GM12878 (cell line): Measurements from ENCODE around the gene LHFPL2. TPM values are rescaled to one million over a fixed set of nuclear protein-coding genes. Genes with fewer than 3 reads are reported as not detected.

ENCODE experiments used
- ATF3 ChIP-seq: IDR thresholded peaks from 2 replicates; pipeline ENCODE4 v1.6.1; 2011; ENCODE audit warnings: low read depth, mild to moderate bottlenecking, low read length, moderate library complexity, borderline replicate concordance; ENCODE audit errors: extremely low read depth
- ATF7 ChIP-seq: fragments of 450-650 bp; IDR thresholded peaks from 2 replicates; pipeline ENCODE4 v1.6.1; 2016; ENCODE audit warnings: low read depth, mild to moderate bottlenecking
- BCL3 ChIP-seq: IDR thresholded peaks from 2 replicates; pipeline ENCODE4 v1.6.1; 2011; ENCODE audit warnings: borderline replicate concordance, low read depth, mild to moderate bottlenecking, moderate library complexity, low read length; ENCODE audit not compliant: insufficient read depth, poor library complexity, severe bottlenecking
- BRCA1 ChIP-seq: IDR thresholded peaks from 2 replicates; pipeline ENCODE4 v1.6.1; 2011; ENCODE audit warnings: low read depth, low read length, improper control_type of control experiment
- EED ChIP-seq: sonication (generic); IDR thresholded peaks from 2 replicates; pipeline ENCODE4 v1.6.1; 2016; ENCODE audit warnings: antibody characterized with exemption, low read depth
- KAT2A ChIP-seq: conservative IDR thresholded peaks from 2 replicates; pipeline ENCODE4 v1.6.1; 2011; ENCODE audit warnings: low read depth, low read length; ENCODE audit not compliant: control insufficient read depth
- KDM1A ChIP-seq: fragments of 200-600 bp; sonication (generic); IDR thresholded peaks from 2 replicates; pipeline ENCODE4 v1.6.1; 2016; ENCODE audit warnings: borderline replicate concordance
- MEF2A ChIP-seq: IDR thresholded peaks from 2 replicates; pipeline ENCODE4 v1.6.1; 2011; ENCODE audit warnings: low read depth, mild to moderate bottlenecking, low read length, moderate library complexity; ENCODE audit not compliant: insufficient read depth
- MEF2B ChIP-seq: fragments of 450-650 bp; IDR thresholded peaks from 2 replicates; pipeline ENCODE4 v1.6.1; 2018; ENCODE audit warnings: mild to moderate bottlenecking, moderate library complexity; ENCODE audit not compliant: partially characterized antibody, poor library complexity, severe bottlenecking
- MLLT1 ChIP-seq: fragments of 450-650 bp; IDR thresholded peaks from 2 replicates; pipeline ENCODE4 v1.6.1; 2016; ENCODE audit warnings: mild to moderate bottlenecking
- NFYA ChIP-seq: IDR thresholded peaks from 2 replicates; pipeline ENCODE4 v1.6.1; 2011; ENCODE audit warnings: low read depth, mild to moderate bottlenecking, low read length, improper control_type of control experiment, borderline replicate concordance
- PBX3 ChIP-seq: IDR thresholded peaks from 2 replicates; pipeline ENCODE4 v1.6.1; 2011; ENCODE audit warnings: mild to moderate bottlenecking, low read depth, low read length, moderate library complexity; ENCODE audit not compliant: insufficient replicate concordance
- POLR2A ChIP-seq: IDR thresholded peaks from 2 replicates; pipeline ENCODE4 v1.6.1; 2011; ENCODE audit warnings: low read depth, mild to moderate bottlenecking, low read length
- POLR2AphosphoS2 ChIP-seq: IDR thresholded peaks from 2 replicates; pipeline ENCODE4 v1.6.1; 2011; ENCODE audit warnings: low read depth, mild to moderate bottlenecking, low read length, improper control_type of control experiment, moderate library complexity
- POU2F2 ChIP-seq: IDR thresholded peaks from 3 replicates; pipeline ENCODE4 v1.6.1; 2011; ENCODE audit warnings: low read depth, mild to moderate bottlenecking, low read length, borderline replicate concordance
- RB1 ChIP-seq: fragments of 450-650 bp; formaldehyde crosslinking; IDR thresholded peaks from 2 replicates; pipeline ENCODE4 v1.6.1; 2017; ENCODE audit warnings: mild to moderate bottlenecking, borderline replicate concordance
- RBBP5 ChIP-seq: fragments of 200-600 bp; sonication (generic); conservative IDR thresholded peaks from 2 replicates; pipeline ENCODE4 v1.6.1; 2016
- SMARCA5 ChIP-seq: fragments of 450-650 bp; IDR thresholded peaks from 2 replicates; pipeline ENCODE4 v1.6.1; 2017; ENCODE audit warnings: mild to moderate bottlenecking
- SP1 ChIP-seq: IDR thresholded peaks from one replicate; pipeline ENCODE4 v1.6.1; 2011; ENCODE audit warnings: low read depth, low read length
- TCF7 ChIP-seq: IDR thresholded peaks from 2 replicates; pipeline ENCODE4 v1.6.1; 2014; ENCODE audit warnings: antibody characterized with exemption, borderline replicate concordance
- ZBTB40 ChIP-seq: fragments of 450-650 bp; IDR thresholded peaks from 2 replicates; pipeline ENCODE4 v1.6.1; 2016; ENCODE audit warnings: mild to moderate bottlenecking, moderate library complexity, borderline replicate concordance
- ZSCAN29 ChIP-seq: fragments of 450-650 bp; IDR thresholded peaks from 2 replicates; pipeline ENCODE4 v1.6.1; 2017; ENCODE audit warnings: mild to moderate bottlenecking, moderate library complexity
- polyA plus RNA-seq, 11 experiments: library from polyadenylated mRNA; depleted of rRNA in 4 of 11; unstranded in 6 of 11; stranded (reverse) in 5 of 11; fragments of >200 nt; fragmentation: Nextera tagmentation in 4 of 11; fragmentation: Illumina TruSeq in 1 of 11; extraction: Ambion mirVana in 4 of 11; extraction: Trizol in 1 of 11; gene quantifications; 1 replicate in 1 of 11; 2 replicates in 10 of 11; pipeline versions ENCODE4 v1.2.1 to v1.2.3, GENCODE V29; 2011 to 2016; ENCODE audit warnings: inconsistent platforms in 2 of 11, missing spikeins in 2 of 11, low read depth in 1 of 11
- total RNA-seq, 4 experiments: library from RNA; depleted of rRNA in 3 of 4; stranded (reverse); fragments of >200 nt in 3 of 4; fragmentation: Illumina TruSeq in 1 of 4; extraction: Trizol in 1 of 4; gene quantifications; 2 replicates each; pipeline versions ENCODE4 v1.2.1 to v1.2.3, GENCODE V29; 2013 to 2021

LHFPL2 gene
- total and polyA plus RNA-seq, 10 of the 15 experiments (the other 5 are each of a cell fraction or from before 2014, with no cell fraction given) = 4.1 to 21.8 (median 12.5) TPM

- TF ChIP-seq ZBTB40 = no peak
- peak; percentile 90; the same call in 1 of the 2 replicates for TF ChIP-seq SMARCA5
- TF ChIP-seq KDM1A = no peak
- TF ChIP-seq NFYA = no peak
- TF ChIP-seq POLR2AphosphoS2 = no peak
- no peak for TF ChIP-seq ATF3
- no peak for TF ChIP-seq POLR2A
- 0 out of 2 replicates have a peak, but pooled peaks have one; percentile 59 for TF ChIP-seq MEF2A
- no peak for TF ChIP-seq BRCA1
- no peak for TF ChIP-seq SP1
- TF ChIP-seq TCF7 = peak; percentile 44; the same call in 1 of the 2 replicates
- TF ChIP-seq ZSCAN29 = no peak
- TF ChIP-seq KAT2A = no peak
- TF ChIP-seq RBBP5 = no peak
- no peak for TF ChIP-seq PBX3
- no peak for TF ChIP-seq ATF7
- TF ChIP-seq POU2F2 = no peak
- peak; percentile 68; the same call in 1 of the 2 replicates for TF ChIP-seq MLLT1
- TF ChIP-seq EED = 0 out of 2 replicates have a peak, but pooled peaks have one; percentile 55
- no peak for TF ChIP-seq BCL3
- no peak for TF ChIP-seq RB1
- peak; percentile 26 for TF ChIP-seq MEF2B
These were observed 164.6 kb downstream of the LHFPL2 start (continued) for GRCh38 chr5:78483809-78484521.
